ENCODE results near the gene PHACTR1. TPM values are rescaled to one million over a fixed set of nuclear protein-coding genes. Genes with fewer than 3 reads are reported as not detected.

Gene PHACTR1
- total RNA-seq, 4 donors from 2014 or later: 2.6 to 11.2 (median 4.9) TPM

DNA sequence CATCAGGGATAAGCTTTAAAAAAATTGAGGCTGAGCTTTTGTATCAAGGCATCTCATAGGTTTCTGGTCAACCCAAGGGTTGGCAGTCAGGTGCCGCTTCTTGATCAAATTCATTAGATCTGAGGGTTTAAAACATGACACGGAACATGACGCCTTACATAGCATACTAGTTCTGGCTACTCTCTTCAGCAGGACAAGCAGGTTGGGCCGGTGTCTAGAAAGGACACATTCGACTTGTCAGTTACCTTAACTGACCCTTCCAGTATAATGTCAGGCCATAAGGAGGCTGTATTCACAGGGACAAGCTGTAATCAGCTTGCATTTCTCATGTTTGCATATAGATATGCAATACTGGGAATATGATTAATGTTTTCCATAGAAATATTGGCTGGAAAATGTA lies 65.6 kb downstream of the PHACTR1 start:
- TF ChIP-seq, protein P1, sequence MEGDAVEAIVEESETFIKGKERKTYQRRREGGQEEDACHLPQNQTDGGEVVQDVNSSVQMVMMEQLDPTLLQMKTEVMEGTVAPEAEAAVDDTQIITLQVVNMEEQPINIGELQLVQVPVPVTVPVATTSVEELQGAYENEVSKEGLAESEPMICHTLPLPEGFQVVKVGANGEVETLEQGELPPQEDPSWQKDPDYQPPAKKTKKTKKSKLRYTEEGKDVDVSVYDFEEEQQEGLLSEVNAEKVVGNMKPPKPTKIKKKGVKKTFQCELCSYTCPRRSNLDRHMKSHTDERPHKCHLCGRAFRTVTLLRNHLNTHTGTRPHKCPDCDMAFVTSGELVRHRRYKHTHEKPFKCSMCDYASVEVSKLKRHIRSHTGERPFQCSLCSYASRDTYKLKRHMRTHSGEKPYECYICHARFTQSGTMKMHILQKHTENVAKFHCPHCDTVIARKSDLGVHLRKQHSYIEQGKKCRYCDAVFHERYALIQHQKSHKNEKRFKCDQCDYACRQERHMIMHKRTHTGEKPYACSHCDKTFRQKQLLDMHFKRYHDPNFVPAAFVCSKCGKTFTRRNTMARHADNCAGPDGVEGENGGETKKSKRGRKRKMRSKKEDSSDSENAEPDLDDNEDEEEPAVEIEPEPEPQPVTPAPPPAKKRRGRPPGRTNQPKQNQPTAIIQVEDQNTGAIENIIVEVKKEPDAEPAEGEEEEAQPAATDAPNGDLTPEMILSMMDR (IDR thresholded peaks at IDR 0.05; ENCODE audit: low read depth): no peak

DNA sequence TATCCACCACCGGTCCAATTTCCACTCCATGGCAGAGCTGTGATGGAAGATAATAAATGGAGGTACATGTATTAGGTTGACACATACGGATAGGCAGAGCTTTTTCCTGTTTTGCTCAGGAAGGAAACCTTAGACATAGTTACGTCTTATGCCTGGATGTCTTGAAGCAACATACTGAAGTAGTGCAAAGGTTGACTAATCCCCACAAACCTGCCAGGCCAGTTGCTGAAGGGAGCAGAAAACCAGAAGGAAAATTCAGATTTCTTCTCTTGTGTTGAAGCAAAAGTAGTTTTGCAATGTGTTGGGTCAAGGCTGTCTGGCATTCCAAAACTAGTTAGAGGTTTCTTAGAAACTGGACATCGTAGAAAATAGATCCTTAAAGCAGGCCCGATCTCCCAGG lies 68.7 kb downstream of the PHACTR1 start:
- TF ChIP-seq, protein P1 (IDR thresholded peaks at IDR 0.05; ENCODE audit: low read depth): no peak

DNA sequence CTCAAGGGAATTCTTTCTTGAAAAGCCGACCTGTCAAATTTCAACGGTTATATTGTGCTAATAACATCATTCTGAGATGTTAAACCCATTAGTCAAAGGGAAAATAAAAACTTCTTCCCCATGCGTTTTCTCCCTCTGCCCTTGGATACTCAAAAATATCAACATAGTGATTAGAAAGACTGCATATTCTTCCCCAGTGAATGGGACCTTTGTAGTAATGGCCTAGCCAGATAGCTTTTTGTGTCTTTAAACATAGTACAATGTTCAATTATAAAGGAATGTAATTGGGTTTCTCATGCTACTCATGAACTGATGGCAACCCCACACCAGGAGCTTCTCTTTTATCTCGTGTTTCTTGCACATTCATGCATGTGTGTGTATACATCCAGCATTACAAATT lies 69.4 kb downstream of the PHACTR1 start:
- TF ChIP-seq, protein P1 (IDR thresholded peaks at IDR 0.05; ENCODE audit: low read depth): no peak

DNA sequence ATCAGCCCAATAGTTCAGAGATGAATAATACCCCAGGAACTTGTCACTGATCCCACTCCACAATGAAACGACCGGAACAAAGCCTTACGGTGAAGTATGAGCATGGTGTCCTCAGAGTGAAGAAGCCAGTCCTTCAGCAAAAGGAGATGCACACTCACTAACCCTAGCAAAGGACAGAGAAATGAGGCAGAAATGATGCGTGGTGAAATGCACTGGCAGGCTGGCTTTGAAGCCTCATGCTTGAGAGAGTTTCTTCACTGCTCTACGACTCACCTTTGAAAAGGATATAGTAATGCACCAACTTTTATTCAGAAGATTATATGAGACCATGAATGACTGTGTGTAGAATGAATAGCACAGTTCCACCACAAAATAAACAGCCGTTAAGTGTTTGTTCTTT lies 74.8 kb downstream of the PHACTR1 start:
- TF ChIP-seq, protein P1 (IDR thresholded peaks at IDR 0.05; ENCODE audit: low read depth): no peak

DNA sequence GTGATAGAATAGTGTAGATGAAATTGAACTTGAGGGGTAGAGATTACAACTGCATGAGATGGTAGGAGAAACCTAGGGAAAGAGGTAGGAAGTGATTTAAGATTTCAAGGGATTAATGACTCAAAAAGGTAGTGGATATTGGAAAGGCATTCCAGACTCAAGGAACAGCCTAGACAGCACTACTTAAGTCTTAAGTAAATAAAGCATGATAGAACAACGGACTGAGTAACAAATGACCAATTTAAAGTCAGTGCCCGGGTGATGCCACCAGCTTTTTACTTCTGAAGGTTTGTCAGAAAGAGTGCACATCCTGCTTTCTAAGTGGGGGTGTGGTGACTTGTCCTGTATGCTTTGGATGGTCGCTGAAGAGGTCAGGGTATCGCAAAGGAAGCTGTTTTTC lies 81.8 kb downstream of the PHACTR1 start:
- TF ChIP-seq, protein P1 (IDR thresholded peaks at IDR 0.05; ENCODE audit: low read depth): no peak

DNA sequence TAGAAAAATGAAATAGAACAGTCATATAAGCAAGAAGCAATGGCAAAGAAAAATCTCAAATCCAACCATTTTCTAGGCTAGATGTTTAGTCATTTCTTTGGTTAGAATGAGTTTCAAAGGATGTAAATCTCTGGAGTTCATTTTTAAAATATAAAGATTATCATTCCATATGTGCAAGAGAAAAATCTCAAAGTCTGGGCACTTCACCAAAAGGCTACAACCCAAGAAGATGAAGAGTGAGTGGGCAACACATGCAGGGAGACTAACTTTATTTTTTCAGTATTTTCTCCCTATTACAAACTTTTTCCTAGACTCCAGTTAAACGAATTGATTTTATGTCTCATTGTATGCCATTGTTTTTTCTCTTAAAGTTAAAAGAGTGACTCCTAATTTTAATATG lies 83.6 kb downstream of the PHACTR1 start:
- TF ChIP-seq, protein P1 (IDR thresholded peaks at IDR 0.05; ENCODE audit: low read depth): no peak

DNA sequence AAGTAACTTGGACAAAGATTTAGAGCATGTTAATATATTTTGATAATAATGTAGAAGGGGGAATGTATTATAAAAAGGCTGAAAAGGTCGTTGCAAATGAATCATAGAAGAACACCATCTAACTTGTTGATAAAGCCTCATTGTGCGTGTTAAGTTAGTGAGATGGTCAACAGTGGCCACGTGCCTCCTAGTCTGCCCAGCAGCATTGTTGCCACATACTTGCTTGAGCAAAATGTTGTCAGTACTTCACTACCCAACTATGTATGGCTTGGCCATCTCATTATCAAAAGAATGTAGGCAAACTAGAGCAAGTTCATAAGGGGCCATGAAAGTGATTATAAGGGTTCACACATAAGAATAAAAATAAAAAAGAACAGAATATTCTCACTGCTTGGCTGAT lies 84.6 kb downstream of the PHACTR1 start:
- TF ChIP-seq, protein P1 (IDR thresholded peaks at IDR 0.05; ENCODE audit: low read depth): no peak

Measured in subcutaneous adipose tissue (tissue), 4 donors.